ENCODE data around the gene PPP1R37.
"Not testable (repeated sequence)": the region's sequence is repeated elsewhere in the genome, so short reads cannot be mapped to it uniquely, and the experiment has no call there.

Gene PPP1R37

DNA sequence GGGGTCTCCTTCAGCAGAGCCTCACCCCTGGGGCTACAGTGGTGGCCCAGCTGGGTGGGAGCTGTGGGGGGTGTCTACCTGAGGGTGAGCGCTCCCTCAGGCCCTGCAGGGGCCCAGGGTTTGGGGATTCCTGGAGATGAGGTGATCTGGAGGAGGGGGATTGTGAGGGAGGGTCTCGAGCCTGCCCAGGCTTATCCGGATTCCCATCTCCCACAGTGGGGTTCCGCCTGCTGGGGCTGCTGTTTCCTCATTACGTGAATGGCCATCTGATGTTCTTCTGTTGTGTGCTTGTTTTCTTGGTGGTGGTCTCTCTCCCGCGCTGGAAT is 4.4 kb downstream of the PPP1R37 start:
- no peak for DNase-seq

DNA sequence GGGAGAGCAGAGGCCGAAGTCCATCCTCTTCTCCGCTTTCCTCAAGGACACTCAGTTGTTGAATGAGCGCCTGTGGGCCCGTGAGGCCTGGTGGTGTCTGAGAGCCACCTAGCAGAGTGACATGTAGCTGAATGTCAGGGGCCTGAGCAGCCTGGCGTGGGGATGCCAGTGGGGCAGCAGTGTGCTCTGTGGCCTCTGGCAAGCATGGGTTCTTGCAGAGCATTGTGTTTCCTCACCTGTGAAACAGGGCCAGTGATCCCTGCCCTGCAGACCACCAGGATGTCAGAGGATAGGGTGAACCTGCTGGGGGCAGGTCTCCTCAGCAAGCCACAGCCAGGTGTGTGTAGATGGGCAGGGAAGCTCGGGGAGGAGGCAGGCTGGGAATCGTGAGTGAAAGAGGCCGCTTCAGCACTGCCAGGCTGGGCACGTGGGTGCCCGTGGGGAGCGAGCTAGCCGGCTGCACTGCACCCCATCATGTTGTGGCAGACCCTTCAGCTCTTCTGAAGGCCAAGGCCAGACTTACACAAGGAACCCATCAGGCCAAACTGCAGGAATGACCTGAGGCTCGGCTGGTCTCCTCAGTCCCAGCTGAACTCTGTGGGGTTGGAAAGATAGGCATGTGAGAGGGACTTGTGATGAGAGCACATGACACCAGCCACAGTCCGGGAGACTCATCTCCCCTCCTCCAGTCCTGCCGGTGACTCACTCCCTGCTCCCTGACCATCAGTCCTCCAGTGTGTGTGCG is 5.0 kb downstream of the PPP1R37 start:
- no peak for DNase-seq

DNA sequence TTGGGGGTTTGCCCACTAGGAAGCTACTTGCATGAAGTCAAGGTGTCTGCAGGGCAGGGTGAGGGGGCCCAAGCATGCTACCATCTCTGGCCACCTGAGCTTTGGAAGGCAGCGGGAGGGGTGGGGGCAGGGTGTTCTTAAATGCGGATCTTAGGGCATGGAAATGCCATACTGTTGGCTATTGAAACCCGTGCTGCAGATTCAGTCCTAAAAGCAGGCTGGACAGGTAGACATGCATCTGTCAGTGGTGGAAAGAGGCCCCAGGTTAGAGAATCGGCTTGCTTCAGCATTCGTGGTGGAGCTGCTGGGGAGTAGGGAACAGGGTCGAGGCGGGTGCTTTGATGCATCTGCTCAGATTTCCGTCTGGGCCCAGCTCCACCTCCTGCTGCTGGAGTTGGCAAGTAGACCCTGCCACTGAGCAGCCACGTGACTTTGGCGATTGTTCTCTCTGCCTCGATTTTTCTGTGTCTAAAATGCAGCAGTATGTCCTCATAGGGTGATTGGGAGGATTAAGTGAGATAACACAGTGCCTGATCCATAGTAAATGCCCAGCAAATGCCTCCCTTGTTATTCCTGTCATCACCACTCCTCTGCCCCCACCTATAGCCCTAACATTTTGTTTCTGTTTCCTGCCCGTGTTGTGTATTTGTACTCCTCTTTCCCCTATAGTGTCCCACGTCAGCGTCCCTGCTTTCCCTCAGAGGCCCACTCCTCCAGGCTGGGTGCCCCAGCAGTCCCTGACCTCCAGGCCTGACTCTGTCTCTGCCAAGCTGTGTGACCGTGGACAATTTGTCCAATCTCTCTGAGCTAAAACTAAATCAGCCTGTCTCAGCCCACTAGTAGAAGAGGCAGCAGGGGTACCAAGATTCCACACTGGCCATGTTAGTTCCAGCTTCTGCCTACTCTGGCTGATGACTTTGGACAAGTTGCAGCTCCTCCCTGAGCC is 5.8 kb downstream of the PPP1R37 start:
- no peak for DNase-seq

DNA sequence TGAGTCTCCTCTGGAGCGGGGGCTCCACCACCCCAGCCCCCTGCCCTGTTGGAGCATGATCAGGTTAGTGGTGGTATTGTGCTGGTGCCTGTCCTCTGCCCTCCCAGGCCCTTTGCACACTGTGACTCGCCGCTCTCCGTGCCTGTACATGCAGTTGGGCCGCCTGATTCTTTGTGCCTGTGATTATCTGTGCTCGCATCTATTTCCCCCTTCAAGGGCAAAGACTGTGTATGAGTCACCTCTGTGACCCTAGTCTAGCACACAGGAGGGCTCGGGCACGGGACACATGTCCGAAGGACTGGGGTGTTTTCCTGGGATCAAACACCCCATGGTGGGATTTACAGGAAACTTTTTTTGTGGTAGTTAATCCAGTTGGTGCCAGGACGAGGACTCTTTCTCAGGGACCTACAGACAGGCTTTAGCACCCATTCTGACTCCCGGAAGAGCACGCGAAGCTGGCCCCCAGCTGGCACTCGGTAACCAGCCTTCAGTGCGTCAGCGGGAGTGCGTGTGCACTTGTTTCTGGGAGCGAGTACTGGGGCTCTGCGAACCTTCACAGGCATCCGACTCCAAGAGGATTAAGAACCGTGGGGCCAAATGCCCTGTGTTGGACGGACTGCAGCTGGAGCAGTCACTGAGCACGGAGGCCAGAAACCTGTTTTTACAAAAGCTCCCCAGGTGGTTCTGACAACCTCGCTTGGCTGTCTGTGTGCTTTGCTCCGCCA is 6.7 kb downstream of the PPP1R37 start:
- no peak for DNase-seq

DNA sequence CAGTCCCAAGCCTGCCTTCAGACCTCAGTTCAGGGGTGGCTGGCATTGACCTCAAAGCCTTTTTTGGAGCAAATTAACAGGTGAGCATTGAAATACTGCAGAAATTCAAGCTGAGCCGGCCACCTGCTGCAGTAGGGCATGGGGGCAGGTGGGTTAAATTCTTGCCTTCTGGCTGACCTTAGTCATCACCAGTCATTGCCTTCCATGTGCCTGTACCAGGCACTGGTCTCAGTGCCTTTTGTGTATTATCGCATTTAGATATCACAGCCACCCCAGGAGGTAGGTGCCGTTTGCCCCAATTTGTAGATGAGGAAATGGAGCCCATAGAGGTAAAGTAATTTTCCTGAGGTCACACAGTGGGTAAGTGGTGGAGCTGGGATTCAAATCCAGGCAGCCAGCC is 7.2 kb downstream of the PPP1R37 start:
- DNase-seq: no peak

DNA sequence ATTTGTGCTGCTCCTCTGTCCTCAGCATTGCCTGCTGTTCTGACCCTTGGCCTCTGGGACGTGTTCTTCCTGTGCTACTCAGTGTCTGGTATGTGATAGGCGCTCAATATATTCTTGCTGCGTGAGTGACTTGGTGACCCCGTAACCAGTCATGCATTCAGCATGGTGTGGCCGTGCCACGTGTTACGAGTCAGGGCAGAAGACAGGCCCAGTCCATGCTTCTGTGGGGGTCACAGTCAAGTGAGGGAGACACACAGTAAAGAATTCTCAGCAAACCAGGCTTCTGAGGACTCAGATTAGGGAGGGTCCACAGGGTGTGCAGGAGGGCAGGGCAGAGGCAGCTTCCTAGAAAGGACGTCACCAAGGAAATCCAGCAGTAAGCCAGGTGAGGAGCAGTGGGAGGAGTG is 7.9 kb downstream of the PPP1R37 start:
- no peak for DNase-seq

DNA sequence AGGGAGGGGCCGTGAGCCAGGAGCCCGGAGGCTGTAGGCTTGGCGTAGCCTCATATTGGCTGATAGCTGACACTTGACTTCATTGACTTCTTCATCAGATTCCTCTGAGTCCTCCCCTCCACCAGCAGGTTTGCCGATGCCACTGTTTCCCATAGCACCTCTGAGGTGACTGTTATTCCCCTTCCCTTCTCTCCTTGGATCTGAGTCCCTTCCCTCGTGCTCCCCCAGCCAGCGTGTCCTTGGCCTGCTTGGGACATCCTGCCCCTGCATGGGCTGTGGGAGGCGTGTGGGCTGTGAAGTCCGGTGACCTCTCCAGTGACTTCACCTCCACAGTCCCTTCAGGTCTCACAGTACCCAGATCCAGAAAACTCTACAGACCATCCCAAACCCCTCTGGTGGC is 8.8 kb downstream of the PPP1R37 start:
- DNase-seq: no peak

DNA sequence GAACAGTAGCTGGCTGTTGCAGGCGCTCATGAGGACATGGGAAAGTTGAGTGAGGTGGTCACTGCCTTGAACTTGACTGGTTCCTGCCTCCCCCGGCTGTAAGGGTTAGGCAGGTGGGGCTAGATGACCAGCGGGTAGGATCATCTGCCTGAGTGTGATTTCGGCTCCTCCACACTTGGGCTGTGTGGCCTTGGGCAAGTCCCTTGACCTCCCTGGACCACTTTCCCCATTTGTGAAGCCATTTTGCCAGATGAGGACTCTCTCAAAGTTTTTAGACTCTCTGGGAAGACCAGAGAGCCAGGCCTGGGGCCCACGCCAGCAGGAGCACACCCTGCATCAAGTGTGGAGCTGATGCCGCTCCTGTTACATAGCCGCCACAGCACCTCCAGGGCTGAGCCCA is 9.5 kb downstream of the PPP1R37 start:
- no peak for DNase-seq

DNA sequence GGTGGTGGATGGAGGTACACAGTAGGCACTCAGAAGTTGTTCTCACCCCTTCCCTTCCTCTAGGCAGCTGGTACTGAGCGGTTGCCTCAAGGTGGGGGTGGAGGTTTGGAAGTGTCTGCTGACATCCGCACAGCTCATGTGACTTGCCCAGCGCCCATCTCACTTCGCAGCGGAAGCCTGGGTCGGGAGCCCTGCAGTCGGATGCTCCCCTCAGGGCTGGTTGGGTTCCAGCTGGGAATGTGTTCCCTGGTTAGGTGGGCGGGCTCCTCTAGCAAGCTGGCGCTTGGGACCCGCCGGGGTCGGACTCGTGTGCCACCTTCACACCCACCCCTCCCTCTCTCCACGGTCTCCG is 10.2 kb downstream of the PPP1R37 start:
- DNase-seq: peak; percentile 29

DNA sequence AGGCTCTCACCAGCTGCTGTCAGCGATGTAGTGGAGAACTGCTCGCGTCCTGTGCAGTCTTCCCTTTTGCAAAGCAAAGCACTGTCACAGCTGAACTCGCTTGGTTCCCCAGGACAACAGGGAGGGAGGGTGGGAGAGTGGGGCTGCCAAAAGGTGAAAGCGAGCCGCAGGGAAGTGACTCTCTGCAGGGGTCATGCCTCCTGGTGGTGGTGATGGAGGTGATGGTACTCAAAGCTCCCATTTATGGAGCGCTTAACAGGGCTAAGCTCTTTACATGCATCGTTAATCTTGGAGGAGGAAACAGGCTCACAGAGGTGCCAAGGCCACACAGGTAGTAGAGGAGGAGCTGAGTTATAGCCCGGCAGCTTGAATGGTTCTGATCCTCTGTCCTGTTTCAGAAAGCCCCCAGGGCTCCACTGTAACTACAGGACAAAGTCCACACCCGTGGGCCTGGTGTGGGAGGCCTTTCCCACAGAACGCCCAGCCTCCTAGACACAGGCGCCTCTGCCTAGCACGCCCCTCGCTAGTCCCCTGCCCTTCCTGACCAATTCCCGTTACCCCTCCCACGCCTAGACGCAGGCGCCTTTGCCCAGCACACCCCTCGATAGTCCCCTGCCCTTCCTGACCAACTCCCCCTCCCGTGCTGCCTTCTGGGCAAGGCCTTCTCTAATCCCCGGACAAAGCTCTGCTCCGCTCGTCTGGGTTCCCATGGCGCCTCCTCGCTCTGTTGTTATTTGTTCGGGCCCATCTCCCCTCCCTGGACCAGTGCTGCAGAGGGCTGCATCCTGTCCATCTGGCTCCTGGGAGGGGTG is 10.7 kb downstream of the PPP1R37 start:
- peak; percentile 82 for DNase-seq

DNA sequence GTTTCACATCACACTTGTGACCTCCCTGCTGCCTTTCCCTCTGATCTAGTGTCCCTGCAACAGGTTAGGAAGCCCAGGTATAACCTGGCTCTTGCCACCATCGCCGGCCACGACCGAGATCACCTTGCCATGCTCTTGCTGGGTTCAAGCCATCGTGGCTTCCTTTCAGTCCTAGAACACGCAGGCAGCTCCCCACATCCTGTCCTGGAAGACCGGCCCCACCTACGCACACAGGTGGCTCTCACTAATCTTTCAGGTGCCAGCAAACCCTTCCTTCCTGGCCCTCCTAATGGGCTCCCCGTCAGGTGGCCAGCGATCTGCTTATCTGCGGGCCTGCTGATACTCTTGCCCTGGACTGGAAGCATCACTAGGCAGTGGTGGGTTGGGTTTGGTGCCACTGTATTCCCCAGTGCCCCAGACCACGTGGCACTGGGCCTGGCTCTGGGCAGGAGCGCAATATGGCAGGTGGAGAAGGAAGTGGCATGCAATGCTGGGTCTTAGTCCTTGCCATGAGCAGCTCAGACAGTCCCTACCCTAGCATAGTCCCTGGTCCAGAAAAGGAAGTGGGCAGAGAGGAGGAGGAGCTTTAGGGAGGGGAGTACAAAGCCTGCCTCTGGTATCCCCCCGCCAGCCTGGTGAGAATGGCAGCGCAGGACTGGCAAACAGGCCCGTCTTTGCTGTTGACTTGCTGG is 11.8 kb downstream of the PPP1R37 start:
- no peak for DNase-seq

DNA sequence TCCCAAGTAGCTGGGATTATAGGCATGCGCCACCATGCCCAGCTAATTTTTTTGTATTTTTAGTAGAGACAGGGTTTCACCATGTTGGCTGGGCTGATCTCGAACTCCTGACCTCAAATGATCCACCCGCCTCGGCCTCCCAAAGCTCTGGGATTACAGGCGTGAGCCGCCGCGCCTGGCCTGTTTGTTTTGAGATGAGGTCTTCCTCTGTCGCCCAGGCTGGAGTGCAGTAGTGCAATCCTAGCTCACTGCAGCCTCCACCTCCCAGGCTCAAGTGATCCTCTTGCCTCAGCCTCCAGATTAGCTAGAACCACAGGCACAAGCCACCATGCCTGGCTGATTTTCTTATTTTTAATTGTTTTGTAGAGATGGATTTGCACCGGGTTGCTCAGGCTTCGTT is 13.4 kb downstream of the PPP1R37 start:
- DNase-seq: not testable (repeated sequence)

DNA sequence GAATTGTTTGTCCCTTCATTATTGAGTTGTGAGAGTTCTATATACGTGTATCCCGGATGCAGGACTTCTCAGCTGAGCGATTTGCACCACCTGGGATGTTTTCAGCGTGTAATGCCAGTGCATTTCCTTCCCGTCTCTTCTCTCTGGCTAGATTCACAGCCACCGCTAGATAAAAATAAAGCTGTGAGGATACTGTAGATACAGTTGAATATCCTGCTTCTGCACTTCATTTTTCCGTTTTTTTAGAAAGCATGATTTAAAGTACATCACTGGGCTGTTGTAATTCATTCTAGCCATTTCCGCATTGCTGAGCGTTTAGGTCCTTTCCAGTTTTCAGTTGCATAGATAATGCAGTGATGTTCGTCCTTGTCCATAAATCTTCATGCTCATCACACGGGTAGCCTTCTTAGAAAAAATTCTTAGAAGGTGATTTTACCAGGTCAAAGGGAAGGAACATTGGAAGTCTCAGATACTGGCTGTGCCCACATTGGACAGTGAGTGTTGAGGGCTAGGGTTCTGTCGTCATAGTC is 14.7 kb downstream of the PPP1R37 start:
- DNase-seq: no peak

DNA sequence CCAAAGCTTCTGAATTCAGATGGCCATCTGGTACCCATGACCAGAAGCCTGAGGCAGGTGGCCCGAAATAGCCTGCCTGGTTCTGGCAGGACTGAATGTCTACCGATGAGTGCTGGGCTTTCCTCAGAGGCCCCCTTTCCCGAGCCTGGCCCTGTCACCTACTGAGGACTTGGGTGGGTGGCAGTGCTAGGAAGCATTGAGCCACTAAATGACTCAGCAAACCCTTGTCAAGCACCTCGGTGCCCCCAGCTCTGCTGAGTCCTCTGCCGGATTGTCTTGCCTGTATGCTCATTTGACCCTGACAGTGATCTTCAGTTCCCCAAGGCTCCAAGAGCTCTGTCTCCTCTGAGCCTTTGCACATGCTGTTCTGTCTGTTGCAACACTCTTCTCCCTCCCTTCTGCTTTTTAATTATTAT is 17.9 kb downstream of the PPP1R37 start:
- DNase-seq: no peak

DNA sequence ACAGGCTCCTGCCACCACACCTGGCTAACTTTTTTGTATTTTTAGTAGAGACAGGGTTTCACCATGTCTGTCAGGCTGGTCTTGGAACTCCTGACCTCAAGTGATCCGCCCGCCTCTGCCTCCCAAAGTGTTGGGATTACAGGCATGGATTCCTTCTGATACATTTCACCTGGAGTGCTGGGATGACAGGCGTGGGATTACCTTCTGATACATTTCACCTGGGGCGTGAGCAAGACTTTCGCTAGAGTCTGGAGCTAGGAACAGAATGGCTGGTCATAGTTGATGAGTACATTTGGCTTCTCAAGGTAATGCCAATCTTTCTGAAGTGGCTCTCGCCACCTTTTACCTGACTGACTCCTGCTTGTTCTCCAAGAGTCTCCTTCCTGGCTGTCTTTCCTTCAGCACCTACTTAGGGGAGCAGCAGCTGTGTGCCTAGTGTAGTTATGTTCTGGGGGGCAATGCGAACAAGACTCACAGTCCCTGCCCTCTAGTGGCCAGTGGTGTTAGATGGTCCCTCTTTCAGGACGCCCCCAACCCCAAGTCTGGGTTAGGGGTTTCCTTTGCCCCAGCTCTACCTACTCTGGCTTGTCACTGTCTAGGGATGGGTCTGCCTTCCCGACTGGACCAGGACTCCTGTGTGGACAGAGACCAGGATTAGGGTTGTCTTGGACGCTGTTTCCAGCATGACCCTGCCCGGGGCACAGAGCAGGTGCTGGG is 19.3 kb downstream of the PPP1R37 start:
- no peak for DNase-seq

DNA sequence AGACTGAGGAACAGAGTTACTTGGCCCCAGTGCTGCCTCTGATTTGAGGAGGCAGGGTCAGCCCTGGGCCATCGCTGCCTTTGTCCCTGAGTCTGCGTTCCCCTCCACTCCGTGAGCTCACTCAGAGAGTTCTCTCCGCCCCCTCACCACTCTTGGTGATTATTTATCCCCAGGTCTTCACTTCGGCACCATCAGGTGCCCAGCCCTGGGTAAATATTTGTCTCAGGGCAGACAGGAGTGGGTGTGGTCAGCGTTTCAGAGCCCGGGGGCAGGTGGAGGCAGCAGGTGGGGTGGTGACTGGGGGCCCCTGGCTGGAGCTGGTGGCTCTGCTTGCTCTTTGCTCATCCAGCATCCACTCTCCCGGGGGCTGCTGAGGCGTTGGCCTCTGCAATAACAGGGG is 20.6 kb downstream of the PPP1R37 start:
- DNase-seq: peak; percentile 96

DNA sequence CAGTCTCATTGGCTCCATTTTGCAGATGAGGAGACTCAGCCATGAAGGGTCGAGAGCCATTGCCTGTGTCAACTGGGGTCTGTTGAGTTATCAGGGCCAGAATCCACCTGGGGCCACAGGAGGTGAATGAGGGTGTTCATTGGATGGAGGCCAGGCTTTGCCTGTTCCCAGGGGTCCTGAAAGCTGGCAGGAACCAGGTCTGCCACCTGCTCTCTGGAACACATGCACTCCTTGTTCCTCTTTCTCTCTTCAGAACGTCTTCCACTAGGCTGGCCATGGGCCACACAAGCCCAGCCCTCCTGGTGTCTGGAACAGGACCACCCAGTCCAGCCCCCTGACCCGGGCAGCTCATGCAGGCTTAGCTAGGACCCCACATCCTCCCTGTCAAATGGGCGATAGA is 21.1 kb downstream of the PPP1R37 start:
- no peak for DNase-seq

DNA sequence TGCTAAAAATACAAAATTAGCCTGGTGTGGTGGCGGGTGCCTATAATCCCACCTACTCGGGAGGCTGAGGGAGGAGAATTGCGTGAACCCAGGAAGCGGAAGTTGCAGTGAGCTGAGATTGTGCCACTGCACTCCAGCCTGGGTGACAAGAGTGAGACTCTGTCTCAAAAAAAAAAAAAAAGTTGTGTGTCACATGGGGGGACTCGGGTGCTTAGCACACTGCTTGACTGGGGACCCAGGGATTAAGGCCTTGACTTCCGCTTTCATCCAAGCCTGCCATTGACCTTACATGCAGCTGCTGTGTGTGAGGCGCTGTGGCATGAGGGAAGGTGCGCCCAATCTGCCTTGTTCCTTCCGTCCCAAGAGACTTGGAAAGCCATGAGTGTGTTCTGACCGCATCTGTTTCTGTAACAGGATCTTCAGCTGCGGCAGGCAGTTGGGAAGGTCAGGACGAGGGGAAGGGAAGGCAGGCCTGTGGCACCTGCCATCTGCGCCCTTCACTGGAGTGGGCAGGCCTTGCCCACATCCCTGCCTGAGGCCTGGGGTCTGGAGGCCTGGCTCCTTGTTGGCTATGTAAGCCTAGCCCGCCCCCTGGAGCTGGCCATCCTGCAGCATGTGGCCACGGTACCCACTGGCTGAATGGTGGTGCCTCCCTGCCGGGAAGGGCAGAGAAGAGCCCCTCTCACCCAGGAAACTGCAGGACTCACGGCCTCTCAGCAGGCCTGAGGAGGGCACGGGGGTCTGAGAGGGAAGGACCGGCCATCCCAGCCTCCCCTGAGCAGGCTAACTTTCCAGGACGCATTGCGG is 23.0 kb downstream of the PPP1R37 start:
- peak; percentile 42 for DNase-seq

DNA sequence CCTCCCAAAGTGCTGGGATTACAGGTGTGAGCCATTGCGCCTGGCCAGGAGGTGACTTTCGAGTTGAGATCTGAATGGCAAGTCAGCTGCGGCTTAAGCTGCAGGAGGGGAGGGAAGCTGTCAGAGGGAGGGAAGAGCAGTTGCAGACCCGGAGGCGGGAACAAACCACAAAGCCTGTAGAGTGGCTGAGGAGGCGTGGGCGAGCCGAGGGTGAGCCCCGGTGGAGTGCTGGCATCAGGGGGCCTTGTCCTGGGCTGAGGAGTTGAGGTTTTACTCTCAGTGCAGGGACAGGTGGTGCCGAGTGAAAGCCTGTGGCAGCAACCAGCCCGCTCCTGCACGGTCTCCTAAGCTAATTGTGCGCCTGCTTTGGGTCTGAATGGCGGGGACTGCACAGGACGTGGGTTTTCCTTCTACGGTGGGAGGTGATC is 24.2 kb downstream of the PPP1R37 start:
- DNase-seq: peak; percentile 80

DNA sequence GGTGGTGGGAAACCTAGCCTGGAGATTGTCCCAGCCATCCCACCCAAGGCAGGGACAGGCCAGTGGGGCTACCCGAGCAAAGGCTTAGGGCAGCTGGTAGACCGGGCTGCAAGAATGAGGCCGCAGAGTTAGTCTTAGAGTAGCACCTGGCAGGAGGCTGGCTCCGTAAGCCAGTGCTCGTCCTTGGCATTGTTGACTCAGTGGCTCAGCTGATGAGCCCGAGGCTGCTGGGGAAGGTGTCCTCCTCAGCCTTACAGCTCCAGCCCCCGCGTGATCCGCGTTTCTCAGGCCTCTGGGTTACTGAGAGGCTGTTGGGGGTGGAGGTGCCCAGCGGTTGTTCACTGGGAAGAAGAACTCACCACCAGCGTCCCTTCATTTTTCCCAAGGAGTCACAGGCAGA is 24.7 kb downstream of the PPP1R37 start:
- peak; percentile 48 for DNase-seq
